Stimulated activated CD8-positive, alpha-beta memory T cell treated with anti-CD3 and anti-CD28 coated beads, Interleukin-7, amount 100 ng/mL, for 48 hours (primary cell): ENCODE results near the gene MISFA.
"Not testable (repeated sequence)": the region's sequence is repeated elsewhere in the genome, so short reads cannot be mapped to it uniquely, and the experiment has no call there.

Experiments used
- DNase-seq, 2 donors: peaks; one replicate each; pipeline ENCODE4 v3.0.0-alpha.2; 2020; ENCODE audit warnings: low read depth in 1 of 2; ENCODE audit errors: extremely low read depth in 1 of 2

Gene MISFA

GRCh38 chr11:18617688-18618341 is 18.2 kb downstream of the MISFA start:
- no peak for DNase-seq

GRCh38 chr11:18618342-18619025 is 18.9 kb downstream of the MISFA start:
- DNase-seq, result no peak

- DNase-seq, result no peak
These were observed 24.1 kb downstream of the MISFA start for GRCh38 chr11:18623707-18624106.

- DNase-seq, result no peak
These were observed 24.6 kb downstream of the MISFA start for GRCh38 chr11:18624161-18624560.

GRCh38 chr11:18632841-18633240 is 33.3 kb downstream of the MISFA start:
- no peak for DNase-seq

GRCh38 chr11:18633256-18634139 is 33.9 kb downstream of the MISFA start:
- peak in 1 of 2 donors; percentile 29 for DNase-seq

GRCh38 chr11:18634140-18635032 is 34.8 kb downstream of the MISFA start, which contains the start of gene SPTY2D1:
Gene SPTY2D1, minus strand, starts transcription at chr11:18634342. Its CDS starts 85 bp downstream, at chr11:18634257.
- peak; percentile 92 to 98 for DNase-seq

GRCh38 chr11:18641677-18642076 is 42.1 kb downstream of the MISFA start:
- DNase-seq, result no peak

- DNase-seq, result not testable (repeated sequence)
These were observed 43.4 kb downstream of the MISFA start for GRCh38 chr11:18643034-18643433.

- no peak for DNase-seq
These were observed 50.8 kb downstream of the MISFA start for GRCh38 chr11:18650353-18650752.

- no peak for DNase-seq
These were observed 51.4 kb downstream of the MISFA start for GRCh38 chr11:18650859-18651557.
